SK-N-SH treated with all-trans-retinoic acid at 6 μM for 48 hours (cell line): ENCODE data around the gene MTCH2.

ENCODE experiments used
- GLIS3 ChIP-seq: fragments of 250-450 bp; sonication (Bioruptor Pico); IDR thresholded peaks from 2 replicates; pipeline ENCODE4 v1.5.0; 2020; ENCODE audit warnings: mild to moderate bottlenecking, moderate library complexity
- SNAI2 ChIP-seq: fragments of 250-450 bp; sonication (Bioruptor Pico); IDR thresholded peaks from 2 replicates; pipeline ENCODE4 v1.5.0; 2020; ENCODE audit warnings: mild to moderate bottlenecking, moderate library complexity
- ZC3H10 ChIP-seq: fragments of 250-450 bp; sonication (Bioruptor Pico); IDR thresholded peaks from 2 replicates; pipeline ENCODE4 v1.5.1; 2021; ENCODE audit warnings: mild to moderate bottlenecking, moderate library complexity
- ZNF565 ChIP-seq: fragments of 450-650 bp; formaldehyde crosslinking; conservative IDR thresholded peaks from 2 replicates; pipeline ENCODE4 v1.5.0; 2020; ENCODE audit warnings: low read depth, mild to moderate bottlenecking, moderate library complexity
- TF ChIP-seq, protein P1 (sequence below): fragments of 250-450 bp; sonication (Bioruptor Pico); IDR thresholded peaks from 2 replicates; pipeline ENCODE4 v1.5.0; 2020; ENCODE audit warnings: mild to moderate bottlenecking, moderate library complexity

DNA sequence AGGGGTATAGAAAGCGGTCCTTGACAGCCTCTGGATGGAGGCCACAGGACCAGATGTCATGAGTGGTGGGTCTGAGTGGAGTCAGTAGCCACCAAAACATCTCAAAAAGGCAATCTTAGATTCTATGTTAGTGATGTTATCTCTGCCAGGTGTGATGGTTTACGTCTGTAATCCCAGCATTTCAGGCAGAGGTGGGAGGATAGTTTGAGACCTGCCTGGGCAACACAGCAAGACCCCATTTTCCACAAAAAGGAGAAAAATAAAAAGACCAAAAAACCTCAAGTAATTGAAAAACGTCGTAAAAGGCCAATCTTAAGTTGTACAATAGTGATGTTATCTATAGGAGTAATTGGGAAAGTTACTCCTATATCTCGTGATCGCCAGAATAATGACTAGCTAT is 3.7 kb upstream of the MTCH2 start:
- TF ChIP-seq ZC3H10 (CRISPR knock-in tag) (no peak), SNAI2 (CRISPR knock-in tag) (no peak), ZNF565 (CRISPR knock-in tag) (no peak), GLIS3 (CRISPR knock-in tag) (no peak)
- TF ChIP-seq, protein P1, sequence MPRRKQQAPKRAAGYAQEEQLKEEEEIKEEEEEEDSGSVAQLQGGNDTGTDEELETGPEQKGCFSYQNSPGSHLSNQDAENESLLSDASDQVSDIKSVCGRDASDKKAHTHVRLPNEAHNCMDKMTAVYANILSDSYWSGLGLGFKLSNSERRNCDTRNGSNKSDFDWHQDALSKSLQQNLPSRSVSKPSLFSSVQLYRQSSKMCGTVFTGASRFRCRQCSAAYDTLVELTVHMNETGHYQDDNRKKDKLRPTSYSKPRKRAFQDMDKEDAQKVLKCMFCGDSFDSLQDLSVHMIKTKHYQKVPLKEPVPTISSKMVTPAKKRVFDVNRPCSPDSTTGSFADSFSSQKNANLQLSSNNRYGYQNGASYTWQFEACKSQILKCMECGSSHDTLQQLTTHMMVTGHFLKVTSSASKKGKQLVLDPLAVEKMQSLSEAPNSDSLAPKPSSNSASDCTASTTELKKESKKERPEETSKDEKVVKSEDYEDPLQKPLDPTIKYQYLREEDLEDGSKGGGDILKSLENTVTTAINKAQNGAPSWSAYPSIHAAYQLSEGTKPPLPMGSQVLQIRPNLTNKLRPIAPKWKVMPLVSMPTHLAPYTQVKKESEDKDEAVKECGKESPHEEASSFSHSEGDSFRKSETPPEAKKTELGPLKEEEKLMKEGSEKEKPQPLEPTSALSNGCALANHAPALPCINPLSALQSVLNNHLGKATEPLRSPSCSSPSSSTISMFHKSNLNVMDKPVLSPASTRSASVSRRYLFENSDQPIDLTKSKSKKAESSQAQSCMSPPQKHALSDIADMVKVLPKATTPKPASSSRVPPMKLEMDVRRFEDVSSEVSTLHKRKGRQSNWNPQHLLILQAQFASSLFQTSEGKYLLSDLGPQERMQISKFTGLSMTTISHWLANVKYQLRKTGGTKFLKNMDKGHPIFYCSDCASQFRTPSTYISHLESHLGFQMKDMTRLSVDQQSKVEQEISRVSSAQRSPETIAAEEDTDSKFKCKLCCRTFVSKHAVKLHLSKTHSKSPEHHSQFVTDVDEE, result no peak
